ENCODE results near the gene C16orf96. TPM values are rescaled to one million over a fixed set of nuclear protein-coding genes. Genes with fewer than 3 reads are reported as not detected.

The C16orf96 gene
- total RNA-seq, 1 experiment from 2014 or later = 1.3 TPM

GRCh38 chr16:4624827-4625559 lies 68.9 kb downstream of the C16orf96 start (continued):
- peak; percentile 25; the same call in 1 of the 2 replicates for TF ChIP-seq MAX (CRISPR knock-in tag; IDR thresholded peaks at IDR 0.05)

GRCh38 chr16:4625560-4626159 lies 69.5 kb downstream of the C16orf96 start:
- ATAC-seq (no peak), DNase-seq (ENCODE audit: low spot score) (no peak)
- peaks cover 17% of the 10 kb centered on the region for H3K4me1 Mint-ChIP-seq
- H3K36me3 Mint-ChIP-seq = peaks cover 16% of the 10 kb centered on the region
- CTCF ChIA-PET = interaction anchor here (1.4 to 3.9 kb wide), 6 partner anchors 11 to 119 kb away, joined by 5 to 46 read pairs (median 12); partner anchors contain the start of gene UBALD1
- H3K27me3 Mint-ChIP-seq (ENCODE audit: low read depth) = no peaks in the 10 kb centered on the region
- POLR2A ChIA-PET = interaction anchor here (0.6 to 2.6 kb wide), 4 partner anchors 8 to 408 kb away, joined by 3 to 14 read pairs (median 8); partner anchors contain the start of gene NAGPA
- TF ChIP-seq FOXP4 (CRISPR knock-in tag; IDR thresholded peaks at IDR 0.05) (no peak), ZNF671 (CRISPR knock-in tag; IDR thresholded peaks at IDR 0.05) (no peak), ZNF423 (CRISPR knock-in tag; IDR thresholded peaks at IDR 0.05) (no peak), AFF4 (CRISPR knock-in tag; IDR thresholded peaks at IDR 0.05; ENCODE audit: borderline replicate concordance) (no peak), PRDM15 (CRISPR knock-in tag; IDR thresholded peaks at IDR 0.05) (no peak), TCF7 (CRISPR knock-in tag; IDR thresholded peaks at IDR 0.05; ENCODE audit: low read depth) (no peak), NR2C2 (CRISPR knock-in tag; IDR thresholded peaks at IDR 0.05) (no peak), ESRRA (CRISPR knock-in tag; IDR thresholded peaks at IDR 0.05; ENCODE audit: borderline replicate concordance) (no peak), GABPB1 (CRISPR knock-in tag; IDR thresholded peaks at IDR 0.05) (0 out of 2 replicates have a peak, but pooled peaks have one; percentile 27), HMGA2 (CRISPR knock-in tag; IDR thresholded peaks at IDR 0.05) (peak; percentile 12; the same call in 1 of the 2 replicates), FOXK1 (CRISPR knock-in tag; IDR thresholded peaks at IDR 0.05) (no peak)
- H3K9me3 Mint-ChIP-seq = 0 out of 2 replicates have a peak, but pooled peaks cover 6% of the 10 kb centered on the region
- H3K27ac Mint-ChIP-seq = peak overlapping the region; percentile 97
- peak overlapping the region; percentile 97 for H3K4me3 Mint-ChIP-seq

Measured in WTC11 (cell line).